HG02973 (cell line): ENCODE results near the gene UGT3A2.
"Not testable (repeated sequence)": the region's sequence is repeated elsewhere in the genome, so short reads cannot be mapped to it uniquely, and the experiment has no call there.

Experiments used
- ATAC-seq: cut with Tn5 transposase; IDR thresholded peaks from one replicate; pipeline ENCODE4 v1.9.1; 2021; ENCODE audit warnings: moderate library complexity; ENCODE audit not compliant: unreplicated experiment

Gene UGT3A2

DNA sequence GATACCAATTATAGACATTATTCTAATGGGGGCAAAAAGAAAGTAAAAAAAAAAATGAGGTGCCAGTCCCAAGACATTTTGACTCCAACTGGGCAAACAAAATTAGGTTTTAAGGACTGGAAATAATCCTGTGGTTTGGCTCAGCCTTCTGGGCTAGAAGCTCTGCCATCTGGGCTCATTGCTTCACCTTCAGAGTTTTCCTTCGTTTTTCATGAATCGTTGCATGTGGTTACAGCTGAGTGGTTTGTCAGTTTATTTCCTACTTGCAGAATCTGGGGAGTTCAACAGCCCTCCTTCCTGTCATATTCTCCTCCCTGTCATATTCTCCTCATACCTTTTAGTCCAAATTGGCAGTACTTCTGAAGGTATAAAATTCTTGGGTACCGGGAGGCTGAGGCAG, 12.0 kb downstream of the UGT3A2 start:
- ATAC-seq, result no peak

DNA sequence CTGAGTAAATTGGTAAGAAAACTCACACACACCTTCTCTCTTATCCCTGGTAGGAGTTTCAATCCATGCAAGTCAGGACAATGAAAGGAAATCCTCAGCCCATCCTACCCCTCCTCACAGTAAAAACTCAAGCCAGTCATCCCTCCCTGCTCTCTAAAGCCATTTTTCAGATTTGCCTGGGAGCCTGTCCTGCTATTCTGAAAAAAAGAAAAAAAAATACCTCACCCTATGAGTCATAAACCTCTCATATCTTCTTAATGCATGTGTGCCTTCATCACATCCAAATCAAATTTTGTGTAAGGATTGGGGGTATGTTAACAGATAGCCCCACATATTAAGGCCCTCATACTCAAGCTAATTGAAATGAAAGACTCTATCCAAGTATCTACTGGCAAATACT, 14.1 kb downstream of the UGT3A2 start:
- no peak for ATAC-seq

DNA sequence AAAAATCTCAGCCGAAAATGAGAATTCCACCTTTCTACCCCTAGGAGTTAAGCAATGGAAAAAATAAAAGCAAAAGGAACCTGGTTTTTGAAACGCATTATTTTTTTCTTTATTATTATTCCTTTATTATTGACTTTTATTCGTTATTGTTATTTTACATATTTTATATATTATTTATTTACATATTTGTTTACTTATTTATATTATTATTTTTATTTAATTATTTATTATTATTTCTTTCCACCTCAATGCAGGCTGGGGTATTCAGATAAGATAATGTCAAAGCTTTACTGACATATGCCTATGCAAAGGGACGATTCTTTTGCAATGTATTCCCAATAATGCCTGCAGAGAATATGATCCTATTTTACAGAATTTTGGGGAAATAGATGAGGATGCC, 16.7 kb downstream of the UGT3A2 start:
- ATAC-seq, result no peak

DNA sequence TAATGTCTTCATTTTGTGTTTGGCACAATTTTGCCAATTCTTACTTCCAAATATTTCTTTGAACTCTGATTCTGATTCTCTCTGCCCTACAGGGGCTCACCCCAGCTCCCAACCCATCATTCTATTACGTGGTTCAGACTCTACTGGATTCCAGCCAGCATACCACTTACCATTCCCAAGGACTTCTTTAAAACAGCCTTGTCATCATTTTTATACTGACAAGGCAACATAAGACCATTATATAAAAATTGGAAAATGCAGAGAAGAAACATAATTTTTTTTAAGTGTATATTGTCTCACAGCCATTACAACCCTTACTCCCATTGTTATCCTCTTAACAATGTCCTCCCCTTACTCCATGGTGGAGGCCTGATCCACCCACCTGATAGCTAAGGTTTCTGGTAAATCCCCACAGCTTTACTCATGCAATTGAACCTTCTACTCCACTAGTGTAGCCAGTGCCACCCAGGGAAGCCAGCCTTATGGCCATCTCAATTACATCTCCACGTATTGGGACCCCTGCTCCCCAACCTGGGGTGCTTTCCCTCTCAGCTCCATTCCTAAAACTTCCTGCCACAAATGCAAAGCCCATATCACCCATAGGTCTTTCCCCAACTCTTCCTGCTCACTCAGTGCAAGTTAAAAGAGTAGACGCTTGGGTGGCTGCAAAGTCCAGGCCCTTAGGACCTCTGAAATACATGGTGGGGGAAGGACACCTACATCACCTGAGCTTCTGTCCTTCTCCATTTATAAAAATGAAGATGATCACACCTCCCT, 19.1 kb downstream of the UGT3A2 start:
- ATAC-seq, result no peak

DNA sequence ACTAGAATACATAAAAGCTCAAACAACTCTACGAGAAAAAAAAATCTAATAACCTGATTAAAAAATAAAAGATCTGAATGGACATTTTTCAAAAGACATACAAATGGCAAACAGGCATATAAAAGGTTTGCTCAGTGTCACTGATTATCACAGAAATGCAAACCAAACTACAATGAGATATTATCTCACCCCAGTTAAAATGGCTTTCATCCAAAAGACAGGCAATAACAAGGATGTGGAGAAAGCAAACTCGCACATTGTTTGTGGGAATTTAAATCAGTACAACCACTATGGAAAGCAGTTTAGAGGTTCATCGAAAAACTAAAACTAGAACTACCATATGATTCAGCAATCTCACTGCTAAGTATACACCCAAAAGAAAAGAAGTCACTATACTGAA, 20.8 kb downstream of the UGT3A2 start:
- no peak for ATAC-seq

DNA sequence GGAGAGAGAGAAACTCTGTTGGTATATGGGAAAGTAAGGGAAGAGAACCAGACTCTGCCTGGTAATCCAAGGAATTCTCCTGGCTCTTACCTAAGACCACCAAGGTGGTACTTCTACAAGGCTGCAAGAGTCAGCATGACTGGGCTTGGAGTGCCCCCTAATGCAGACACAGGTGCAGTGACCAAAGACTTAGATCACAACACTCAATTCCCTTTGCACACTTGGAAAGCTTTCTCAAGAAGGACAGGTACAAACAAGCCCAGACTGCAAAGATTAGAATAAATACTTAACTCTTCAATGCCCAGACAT, 25.2 kb downstream of the UGT3A2 start:
- no peak for ATAC-seq

DNA sequence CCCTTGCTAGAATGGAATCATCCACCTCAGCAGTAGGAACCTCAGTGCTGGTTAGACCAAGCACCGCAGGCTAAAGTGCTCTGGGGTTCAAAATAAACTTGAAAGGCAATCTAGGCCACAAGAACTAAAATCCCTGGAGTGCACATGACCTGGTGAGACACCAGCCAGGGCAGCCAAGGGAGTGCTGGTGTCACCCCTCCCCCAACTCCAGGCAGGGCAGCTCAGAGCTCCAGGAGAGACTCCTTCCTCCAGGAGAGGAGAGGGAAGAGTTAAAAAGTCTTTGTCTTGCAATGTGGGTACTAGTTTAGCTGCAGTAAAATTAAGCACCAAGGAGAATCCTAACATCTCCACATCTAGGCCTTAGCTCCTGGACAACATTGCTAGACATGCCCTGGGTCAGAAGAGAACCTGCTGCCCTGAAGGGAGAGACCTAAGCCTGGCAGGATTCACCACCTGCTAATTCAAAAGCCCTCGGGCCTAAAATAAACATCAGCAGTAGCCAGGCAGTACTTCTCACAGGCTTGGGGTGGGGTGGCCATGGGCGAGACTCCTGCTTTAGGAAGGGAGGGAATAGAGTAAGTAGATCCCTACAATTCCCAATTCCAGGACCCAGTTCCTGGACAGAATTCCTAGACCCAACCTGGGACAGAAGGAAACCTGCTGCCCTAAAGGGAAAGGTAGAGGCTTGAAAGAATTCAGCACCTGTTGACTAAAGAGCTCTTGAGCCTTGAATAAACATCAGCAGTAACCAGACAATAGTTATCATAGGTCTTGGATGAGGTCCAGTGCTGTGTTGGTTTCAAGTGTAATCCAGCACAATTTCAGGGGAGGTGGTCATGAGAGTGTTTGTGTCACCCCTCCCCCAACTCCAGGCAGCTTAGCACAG, 25.8 kb downstream of the UGT3A2 start:
- ATAC-seq, result no peak

DNA sequence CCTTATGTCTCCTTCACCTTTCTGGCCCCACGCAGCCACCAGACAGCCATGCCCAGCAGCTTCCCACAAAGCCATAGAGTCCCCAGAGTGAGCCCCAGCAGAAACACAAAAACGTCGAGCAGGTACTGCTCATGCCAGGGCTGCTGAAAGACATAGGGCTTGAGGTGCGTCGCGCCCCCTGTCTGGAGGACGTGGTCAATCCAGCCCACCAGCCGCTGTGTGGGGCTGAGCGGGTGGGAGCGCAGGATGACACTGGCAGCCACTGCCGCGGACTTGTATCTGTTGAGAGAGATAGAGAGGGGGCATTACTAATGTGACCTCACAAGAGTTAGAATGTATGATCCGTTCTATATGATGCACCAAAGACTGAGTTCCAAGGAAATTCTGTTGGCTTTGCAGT, 31.0 kb downstream of the UGT3A2 start:
- no peak for ATAC-seq

DNA sequence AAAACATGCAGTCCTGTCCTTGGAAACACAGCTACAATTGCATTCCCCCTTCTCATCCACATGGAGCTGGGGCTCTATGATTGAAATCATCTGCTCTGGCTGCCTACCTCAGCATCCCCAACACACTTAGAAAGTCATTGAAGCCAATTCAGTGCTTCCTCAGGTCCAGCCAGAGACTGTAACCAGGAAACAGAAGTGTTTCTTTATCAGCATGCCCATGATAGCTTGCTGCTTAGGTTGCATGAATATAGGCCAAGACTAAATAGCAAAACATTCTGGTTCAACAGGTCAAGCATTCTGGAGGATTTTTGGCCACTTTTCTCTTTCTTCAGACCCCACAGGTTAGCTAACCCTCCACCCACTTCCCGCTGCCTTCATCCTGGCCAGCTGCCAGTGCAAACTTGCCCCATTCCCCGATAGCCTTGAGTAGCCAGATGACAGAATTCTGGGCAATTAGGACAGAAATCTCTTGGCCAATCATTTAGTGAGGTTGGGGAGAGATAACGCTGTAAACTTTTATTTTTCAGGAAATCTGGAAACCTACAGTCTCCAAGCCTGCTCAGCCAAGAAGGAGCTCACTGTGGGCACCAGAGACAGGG, 32.0 kb downstream of the UGT3A2 start:
- ATAC-seq, result not testable (repeated sequence)

DNA sequence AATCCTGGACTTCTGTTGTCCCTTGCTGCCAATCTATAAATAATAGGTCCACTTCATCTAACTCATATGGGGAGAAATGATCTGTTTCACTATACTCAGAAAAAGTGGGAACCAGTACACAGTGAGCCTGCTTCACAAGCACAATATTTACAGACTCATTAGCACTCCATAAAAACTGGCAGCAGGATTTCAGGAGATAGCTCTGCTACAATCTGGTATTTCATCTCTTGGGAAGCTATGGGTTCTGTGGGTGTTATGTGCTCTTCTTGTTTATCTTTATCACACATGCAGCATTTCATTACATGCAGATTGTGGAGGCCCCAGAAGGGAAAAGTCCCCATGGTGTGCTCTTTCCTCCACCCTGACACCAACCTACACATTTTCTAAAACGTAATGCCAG, 33.2 kb downstream of the UGT3A2 start:
- ATAC-seq, result no peak

DNA sequence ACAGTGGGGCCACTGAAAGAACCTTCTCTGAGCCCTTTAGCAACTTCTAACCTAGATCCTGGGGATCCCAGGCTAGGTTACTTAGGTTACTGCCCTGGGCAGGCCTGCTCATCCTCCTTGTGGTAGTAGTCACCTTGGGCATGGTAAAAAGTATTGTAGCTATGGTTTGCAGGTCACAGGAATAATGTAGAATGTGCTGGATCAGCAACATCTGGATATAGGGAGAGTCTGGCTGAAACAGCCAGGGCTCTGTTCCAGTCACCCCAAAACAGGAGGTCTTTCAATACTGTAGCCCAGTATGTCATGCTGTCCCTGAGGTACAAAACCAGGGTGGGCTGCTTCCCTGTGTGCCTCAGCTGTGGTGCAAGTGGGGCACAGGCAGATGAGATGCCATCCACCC, 33.6 kb downstream of the UGT3A2 start:
- no peak for ATAC-seq

DNA sequence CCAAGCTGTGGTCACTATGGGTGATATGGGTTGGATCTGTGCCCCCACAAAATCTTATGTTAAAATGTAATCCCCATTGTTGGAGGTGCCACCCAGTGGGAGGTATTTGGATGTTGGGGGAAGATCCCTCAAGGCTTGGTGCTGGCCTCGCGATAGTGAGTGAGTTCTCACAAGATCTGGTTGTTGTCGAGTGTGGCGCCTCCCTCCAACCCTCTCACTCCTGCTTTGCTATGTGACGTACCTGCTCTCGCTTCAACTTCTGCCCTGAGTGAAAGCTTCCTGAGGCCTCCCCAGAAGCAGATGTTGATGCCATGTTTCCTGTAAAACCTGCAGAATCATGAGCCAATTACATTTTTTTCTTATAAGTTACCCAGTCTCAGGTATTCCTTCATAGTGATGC, 35.5 kb downstream of the UGT3A2 start:
- no peak for ATAC-seq

DNA sequence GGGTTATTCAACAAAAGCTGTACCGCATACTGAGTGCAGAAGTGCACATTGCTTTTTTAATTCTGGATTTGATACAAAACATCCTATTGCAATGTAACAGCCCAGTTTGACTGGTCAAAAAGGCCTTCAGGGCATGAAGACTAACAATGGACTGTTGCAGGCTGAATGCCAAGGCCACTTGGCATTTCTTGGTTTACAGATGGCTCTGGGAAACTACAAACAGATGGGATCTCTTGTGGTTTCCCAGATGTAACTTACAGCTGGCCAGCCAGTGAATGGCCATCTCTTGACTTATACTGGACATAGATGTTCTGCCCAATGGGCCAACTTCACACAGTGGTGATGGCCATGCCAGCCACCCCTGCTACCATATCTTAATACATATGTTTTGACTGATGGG, 36.8 kb downstream of the UGT3A2 start:
- no peak for ATAC-seq

DNA sequence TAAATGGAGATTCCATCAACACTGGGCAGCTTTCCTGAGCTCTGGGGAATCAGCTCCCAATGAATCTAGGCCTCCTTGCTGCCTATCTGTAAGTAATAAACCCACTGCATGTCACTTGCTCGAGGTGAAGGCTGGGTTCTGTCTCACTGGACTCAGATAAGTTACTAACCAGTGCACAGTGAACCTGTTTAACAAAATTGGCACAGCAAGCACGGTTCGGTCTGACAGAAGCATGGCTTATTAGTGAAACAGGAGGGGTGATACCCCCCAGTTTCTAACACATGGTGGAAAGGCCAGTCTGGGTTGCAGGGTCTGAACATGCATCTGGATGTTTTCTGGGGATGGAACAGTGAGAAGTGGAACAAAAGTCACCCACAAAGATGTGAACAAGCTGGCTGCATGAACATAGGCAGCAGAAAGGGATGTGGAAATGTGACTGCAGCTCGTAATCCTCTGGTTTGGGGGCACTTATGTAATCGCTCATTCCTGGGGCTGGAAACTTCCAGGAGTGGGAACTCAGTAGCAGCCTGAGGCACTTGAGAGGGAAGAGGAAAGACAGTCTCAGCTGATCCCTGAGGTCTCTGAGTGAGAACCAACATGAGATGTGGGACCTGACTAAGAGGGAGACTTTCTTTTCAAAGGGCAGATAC, 37.7 kb downstream of the UGT3A2 start:
- ATAC-seq, result no peak

DNA sequence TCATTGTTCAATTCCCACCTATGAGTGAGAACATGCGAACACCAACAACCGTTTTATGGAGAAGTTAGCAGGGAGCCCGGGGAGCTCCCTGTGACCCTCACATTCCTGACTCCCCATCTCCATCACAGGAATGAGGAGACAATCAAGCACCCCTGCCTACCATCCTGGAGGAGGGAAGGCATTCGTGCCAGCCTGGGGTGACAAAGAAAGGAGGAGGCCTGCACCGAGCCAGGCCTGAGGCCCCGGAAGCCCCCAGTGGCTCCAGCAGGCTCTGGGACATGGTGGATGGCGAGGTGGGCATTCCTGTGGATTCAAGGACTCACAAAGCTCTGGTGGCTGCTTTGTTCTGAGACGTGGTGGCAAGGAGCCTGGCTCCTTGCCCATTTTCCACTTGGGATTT, 39.0 kb downstream of the UGT3A2 start:
- no peak for ATAC-seq

DNA sequence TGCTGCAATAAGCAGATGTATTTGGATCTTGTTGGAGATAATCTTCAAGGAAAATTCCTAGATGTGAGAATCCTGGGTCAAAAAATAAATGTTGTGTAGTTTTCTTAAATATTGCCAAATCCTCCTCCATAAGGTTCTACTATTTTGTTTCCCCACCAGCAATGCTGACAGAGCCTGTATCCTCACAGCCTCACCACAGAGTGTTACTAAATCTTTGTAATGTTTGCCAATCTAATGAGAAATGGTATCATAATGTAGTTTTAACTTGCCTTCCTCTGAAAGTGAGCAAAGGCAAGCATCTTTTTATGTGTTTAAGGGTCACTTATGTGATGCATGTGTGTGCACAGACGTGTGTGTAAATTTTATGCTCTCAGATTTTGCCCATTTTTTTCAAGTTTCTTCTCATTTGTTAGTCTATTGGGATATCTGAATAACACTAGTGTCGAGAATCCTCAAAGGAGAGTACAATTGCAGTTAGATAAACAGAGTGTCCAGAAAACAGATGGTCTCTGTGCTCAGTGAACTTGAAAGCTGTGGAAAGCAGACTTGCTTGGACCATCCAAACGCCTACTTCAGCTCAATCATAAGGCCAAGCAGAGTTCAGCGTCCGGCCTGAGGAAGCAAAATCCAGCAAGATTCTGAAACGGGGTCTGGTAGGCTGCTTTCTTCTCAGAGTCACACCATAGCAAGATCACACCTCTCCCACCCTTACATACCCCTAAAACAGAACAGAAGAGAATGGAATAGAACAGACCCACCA, 39.8 kb downstream of the UGT3A2 start:
- ATAC-seq, result no peak

DNA sequence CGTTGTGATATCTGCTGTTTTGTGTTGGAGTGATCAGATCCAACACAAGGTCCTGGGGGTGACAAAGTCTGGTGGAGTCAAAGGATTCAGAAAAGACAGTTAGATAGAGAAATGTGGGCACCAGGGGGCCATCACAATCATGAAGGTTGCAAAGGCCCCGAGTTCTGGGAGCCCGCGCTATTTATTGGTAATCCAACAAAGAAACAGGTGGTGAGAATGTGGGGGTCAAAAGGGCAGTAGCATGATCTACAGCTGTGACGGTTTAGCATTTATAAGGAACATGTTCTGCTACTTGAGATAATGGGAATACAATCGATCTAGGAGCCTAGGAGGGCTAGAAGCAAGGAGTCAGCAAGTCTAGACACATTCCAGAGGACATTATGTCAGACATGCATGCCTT, 44.4 kb downstream of the UGT3A2 start:
- not testable (repeated sequence) for ATAC-seq

DNA sequence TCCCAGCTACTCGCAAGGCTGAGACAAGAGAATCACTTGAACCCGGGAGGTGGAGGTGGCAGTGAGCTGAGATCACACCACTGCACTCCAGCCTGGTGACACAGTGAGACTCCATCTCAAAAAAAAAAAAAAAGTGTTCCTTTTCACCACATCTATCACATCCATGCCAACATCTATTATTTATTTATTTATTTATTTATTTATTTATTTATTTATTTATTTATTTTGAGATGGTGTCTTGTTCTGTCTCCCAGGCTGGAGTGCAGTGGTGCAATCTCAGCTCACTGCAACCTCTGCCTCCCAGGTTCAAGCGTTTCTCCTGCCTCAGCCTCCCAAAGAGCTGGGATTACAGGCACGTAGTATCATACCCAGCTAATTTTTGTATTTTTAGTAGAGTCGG, 47.1 kb downstream of the UGT3A2 start:
- ATAC-seq, result not testable (repeated sequence)

DNA sequence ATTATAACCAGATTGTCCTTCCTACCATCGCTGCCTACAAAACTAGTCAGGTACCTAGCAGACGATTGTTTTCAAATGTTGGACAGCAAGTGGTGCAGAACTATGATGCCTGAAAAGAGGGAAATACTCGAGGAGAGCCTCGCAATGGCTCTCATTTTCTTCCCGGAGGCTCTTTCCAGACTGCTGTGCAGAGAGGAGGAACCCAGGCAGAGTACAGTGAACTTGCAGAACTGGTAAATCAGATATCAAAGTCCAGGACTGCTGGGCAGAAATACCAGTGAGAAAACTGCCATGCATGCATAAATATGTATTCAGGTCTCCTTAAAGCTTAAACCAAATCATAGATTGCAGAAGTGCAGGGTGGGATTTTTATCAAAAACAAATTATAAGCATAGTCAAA, 49.1 kb downstream of the UGT3A2 start:
- ATAC-seq, result no peak

DNA sequence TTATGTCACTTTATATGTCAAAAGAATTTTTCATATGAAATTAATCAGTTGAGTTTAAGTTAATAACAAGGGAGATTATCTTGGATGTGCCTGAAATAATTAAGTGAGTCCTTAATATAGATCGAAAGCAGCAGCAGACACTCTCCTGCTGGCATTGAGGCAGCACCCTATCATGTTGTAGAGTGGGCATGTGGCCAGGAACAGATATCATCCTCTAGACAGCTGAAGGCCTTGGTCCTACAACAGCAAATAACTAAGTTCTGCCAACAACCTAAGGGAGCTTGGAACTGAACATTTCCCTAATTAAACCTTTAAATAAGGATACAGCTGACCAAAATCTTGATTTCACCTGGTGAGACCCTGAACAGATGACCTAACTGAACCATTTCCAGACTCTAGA, 49.7 kb downstream of the UGT3A2 start:
- ATAC-seq, result no peak

DNA sequence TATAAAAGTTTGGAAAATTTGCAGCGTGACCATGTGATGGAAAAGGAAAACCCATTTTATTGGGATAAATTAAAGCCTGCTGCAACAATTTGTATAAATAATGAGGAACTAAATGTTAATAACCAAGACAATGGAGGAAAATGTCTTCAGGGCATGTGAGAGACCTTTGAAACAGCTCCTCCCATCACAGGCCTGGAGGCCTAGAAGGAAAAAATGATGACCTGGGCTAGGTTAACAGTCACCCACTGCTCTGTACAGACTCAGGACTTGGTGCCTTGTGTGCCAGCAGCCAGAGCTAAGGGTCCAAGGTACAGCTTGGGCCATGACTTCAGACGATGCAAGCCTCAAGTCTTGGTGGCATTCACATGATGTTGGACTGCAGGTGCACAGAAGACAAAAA, 53.5 kb downstream of the UGT3A2 start:
- no peak for ATAC-seq
